ENCODE data around the gene TP53BP2.
"Not testable (repeated sequence)": the region's sequence is repeated elsewhere in the genome, so short reads cannot be mapped to it uniquely, and the experiment has no call there.

TP53BP2 gene

DNA sequence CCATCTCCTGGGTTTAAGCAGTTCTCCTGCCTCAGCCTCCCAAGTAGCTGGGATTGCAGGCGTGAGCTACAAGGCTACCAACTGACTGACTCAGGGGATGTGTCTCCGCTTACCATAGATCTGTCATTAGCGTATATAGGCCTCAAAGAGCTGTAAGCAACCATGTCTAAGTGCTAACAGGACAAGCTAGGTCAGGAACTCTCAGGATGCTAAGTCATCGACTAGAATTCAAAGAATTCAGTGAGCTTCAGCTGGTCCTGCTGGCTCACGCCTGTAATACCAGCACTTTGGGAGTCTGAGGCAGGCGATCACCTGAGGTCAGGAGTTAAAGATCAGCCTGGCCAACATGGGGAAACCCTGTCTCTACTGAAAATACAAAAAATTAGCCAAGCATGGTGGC lies 103.9 kb downstream of the TP53BP2 start:
- Histone ChIP-seq H3K9me3 (no peaks in the 10 kb centered on the region), H3K36me3 (peaks cover 25 to 44% (median 26%) of the 10 kb centered on the region in 3 donors), H3K27me3 (no peaks in the 10 kb centered on the region), H3K27ac (no peak overlapping the region), H3K4me1 (peaks cover 0 to 38% (median 30%) of the 10 kb centered on the region in 4 donors), H3K4me3 (no peak overlapping the region)
- intact Hi-C loops (cut with DNase I; ENCODE audit: low total_unique reads), result no loop called here
- DNase-seq, result no peak
- TF ChIP-seq, protein P1, sequence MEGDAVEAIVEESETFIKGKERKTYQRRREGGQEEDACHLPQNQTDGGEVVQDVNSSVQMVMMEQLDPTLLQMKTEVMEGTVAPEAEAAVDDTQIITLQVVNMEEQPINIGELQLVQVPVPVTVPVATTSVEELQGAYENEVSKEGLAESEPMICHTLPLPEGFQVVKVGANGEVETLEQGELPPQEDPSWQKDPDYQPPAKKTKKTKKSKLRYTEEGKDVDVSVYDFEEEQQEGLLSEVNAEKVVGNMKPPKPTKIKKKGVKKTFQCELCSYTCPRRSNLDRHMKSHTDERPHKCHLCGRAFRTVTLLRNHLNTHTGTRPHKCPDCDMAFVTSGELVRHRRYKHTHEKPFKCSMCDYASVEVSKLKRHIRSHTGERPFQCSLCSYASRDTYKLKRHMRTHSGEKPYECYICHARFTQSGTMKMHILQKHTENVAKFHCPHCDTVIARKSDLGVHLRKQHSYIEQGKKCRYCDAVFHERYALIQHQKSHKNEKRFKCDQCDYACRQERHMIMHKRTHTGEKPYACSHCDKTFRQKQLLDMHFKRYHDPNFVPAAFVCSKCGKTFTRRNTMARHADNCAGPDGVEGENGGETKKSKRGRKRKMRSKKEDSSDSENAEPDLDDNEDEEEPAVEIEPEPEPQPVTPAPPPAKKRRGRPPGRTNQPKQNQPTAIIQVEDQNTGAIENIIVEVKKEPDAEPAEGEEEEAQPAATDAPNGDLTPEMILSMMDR (IDR thresholded peaks at IDR 0.05), result no peak

DNA sequence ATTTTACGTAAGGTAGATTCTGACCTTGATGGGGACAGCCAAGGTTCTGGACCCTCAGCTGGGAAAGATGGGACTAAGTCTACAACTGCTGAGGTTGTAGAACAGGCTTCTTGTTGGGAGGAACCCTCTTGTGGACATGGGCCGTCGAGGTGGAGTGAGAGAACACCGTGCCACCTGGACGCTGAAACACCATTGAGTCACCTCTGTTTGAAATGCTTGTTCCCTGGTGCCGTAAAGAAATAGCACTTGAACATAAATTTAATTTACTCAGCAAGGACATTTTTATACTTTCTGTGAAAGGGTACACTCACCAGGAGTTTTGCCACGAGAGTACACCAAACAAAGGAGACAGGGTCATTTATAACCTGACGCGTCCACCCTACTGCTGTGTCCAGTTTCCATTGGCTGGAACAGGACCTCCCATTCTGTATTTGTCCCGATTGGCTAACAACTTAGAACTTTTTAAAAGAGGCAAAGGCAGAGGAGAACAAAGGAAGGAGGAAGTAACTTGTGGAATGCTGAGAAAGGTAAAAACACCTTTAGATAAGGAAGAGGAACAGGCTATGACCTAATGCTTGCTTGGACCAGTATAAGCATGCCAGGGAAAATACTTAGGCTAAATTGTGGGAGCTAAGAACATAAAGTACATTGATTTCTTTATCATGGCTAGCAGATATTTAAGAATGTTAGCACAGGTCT lies 105.6 kb downstream of the TP53BP2 start:
- intact Hi-C loops (cut with DNase I; ENCODE audit: low total_unique reads); DNase-seq; H3K9me3 ChIP-seq; H3K27me3 ChIP-seq; H3K4me3 ChIP-seq: not testable (repeated sequence)
- peaks cover 9 to 27% (median 10%) of the 10 kb centered on the region in 3 donors for H3K36me3 ChIP-seq
- H3K4me1 ChIP-seq, result peaks cover 0 to 47% (median 30%) of the 10 kb centered on the region in 4 donors
- H3K27ac ChIP-seq, result peak overlapping the region; percentile 67 to 71

DNA sequence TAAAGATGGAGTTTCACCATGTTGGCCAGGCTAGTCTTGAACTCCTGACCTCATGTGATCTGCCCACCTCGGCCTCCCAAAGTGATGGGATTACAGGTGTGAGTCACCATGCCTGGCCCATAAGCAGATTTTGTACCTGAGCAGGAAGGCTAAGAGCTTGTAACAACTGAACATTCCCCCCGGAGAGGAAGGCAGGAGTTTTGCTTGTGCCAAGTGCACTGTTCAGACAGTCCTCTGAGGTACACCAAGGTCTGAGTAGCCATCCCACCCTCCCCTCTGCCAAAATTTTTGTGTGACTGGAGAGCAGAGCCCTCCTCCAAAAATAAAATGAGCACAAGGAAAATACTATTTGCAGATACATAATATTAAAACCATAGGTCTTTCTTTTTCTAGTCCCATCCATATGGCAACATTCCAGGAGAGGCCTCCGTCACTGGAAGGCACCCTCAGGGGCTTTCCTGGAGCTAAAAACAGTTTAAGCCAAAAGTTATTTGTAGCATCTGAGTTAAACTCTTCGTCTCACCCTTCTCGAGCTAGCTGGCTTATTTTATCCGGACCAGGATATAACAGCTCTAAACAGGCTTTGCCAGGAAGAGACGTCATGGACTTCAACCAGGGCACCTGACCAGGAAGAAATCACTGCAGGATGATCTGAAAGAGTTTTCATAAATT lies 106.2 kb downstream of the TP53BP2 start:
- Histone ChIP-seq H3K4me1 (peaks cover 0 to 52% (median 31%) of the 10 kb centered on the region in 4 donors), H3K27ac (peak overlapping the region; percentile 67 to 71), H3K9me3 (no peaks in the 10 kb centered on the region), H3K4me3 (no peak overlapping the region), H3K36me3 (peaks cover 3 to 20% (median 4%) of the 10 kb centered on the region in 3 donors), H3K27me3 (no peaks in the 10 kb centered on the region)
- no peak for DNase-seq
- intact Hi-C loops (cut with DNase I; ENCODE audit: low total_unique reads), result no loop called here
- TF ChIP-seq, protein P1 (IDR thresholded peaks at IDR 0.05), result no peak

DNA sequence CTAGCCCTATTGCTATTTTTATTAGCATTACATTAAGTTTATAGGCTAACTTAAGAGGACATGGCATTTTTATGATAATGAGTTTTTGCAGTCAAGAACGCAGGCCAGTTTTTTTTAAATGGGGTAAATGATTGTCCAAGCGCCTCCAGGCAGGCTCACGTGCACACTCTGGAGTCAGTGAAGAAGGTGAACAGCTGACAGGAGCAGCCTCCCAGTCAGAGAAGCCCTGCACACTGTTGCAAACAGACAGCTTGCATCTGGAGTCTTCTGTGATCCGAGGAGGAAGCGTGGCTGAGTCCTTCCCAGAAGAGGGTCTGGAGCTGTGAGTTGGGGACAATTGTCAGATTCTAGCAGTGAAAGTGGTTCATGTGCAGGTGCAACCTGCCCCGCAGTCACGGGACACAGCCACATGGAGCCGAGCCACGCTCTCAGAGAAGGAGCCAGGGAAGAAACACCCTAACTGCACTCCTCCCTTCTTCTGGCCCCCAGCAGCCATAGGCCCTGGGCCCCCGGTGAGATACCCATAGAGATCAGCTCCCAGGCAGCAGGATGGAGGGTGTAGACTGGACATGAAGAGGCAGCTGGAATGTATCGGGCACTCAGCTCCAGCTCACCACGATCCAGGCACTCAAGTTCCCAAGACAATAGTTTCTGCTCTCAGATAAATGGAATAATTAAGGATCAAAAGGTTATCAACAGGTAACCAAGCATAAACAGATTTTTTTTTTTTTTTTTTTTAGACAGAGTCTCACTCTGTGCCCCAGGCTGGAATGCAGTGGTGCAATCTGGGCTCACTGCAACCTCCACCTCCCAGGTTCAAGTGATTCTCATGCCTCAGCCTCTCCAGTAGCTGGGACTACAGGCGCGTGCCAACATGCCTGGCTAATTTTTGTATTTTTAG lies 107.0 kb downstream of the TP53BP2 start:
- intact Hi-C loops (cut with DNase I; ENCODE audit: low total_unique reads), result no loop called here
- TF ChIP-seq, protein P1 (IDR thresholded peaks at IDR 0.05), result no peak
- DNase-seq, result no peak
- H3K36me3 ChIP-seq, result peaks cover 0 to 12% (median 0%) of the 10 kb centered on the region in 3 donors
- H3K4me1 ChIP-seq, result peaks cover 0 to 59% (median 39%) of the 10 kb centered on the region in 4 donors
- no peak overlapping the region for H3K4me3 ChIP-seq
- no peaks in the 10 kb centered on the region for H3K27me3 ChIP-seq
- H3K27ac ChIP-seq, result peak overlapping the region; percentile 67 to 71
- no peaks in the 10 kb centered on the region for H3K9me3 ChIP-seq

DNA sequence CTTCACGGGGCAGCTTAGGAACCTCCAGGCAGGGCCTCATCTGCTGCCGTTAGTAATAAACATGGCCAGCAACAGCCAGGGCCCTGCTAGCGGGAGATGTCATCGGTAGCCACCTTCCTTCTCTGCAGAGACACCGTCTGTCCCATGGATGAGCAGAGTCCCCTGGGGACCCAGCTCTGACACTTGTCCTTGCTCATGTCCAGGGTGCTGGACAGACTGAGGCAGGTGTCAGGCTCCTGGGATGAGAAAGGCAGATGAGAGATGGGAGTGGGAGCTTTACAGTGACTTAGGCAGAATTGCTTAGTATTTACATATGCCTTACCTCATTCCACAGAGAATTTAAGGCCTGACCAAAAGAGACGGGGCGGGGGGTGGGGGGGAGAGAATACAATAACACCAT lies 108.4 kb downstream of the TP53BP2 start:
- Histone ChIP-seq H3K27me3 (no peaks in the 10 kb centered on the region), H3K4me3 (no peak overlapping the region), H3K4me1 (peaks cover 0 to 73% (median 51%) of the 10 kb centered on the region in 4 donors), H3K9me3 (no peaks in the 10 kb centered on the region), H3K27ac (peak overlapping the region; percentile 53 to 71), H3K36me3 (no peaks in the 10 kb centered on the region)
- TF ChIP-seq, protein P1 (IDR thresholded peaks at IDR 0.05), result no peak
- intact Hi-C loops (cut with DNase I; ENCODE audit: low total_unique reads), result no loop called here
- no peak for DNase-seq

DNA sequence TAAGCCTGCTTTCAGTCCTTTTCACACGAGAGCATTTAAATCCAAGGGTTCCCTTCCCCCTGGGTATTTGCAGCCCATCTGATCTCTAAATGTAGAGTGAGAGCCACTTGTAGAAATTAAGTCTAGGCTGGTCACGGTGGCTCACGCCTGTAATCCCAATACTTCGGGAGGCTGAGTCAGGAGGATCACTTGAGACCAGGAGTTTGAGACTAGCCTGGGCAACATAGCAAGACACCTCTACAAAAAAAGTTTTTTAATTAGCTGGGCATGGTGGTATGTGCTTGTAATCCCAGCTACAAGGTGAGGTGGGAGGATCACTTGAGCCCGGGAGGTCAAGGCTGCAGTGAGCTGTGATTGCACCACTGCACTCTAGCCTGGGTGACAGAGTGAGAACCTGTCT lies 109.1 kb downstream of the TP53BP2 start:
- Histone ChIP-seq H3K4me1 (peaks cover 0 to 80% (median 58%) of the 10 kb centered on the region in 4 donors), H3K27ac (peak overlapping the region; percentile 53 to 71)
- H3K27me3 ChIP-seq; H3K4me3 ChIP-seq; intact Hi-C loops (cut with DNase I; ENCODE audit: low total_unique reads); H3K9me3 ChIP-seq; H3K36me3 ChIP-seq; DNase-seq: not testable (repeated sequence)
